Measurements from ENCODE around the gene FCER2. TPM values are rescaled to one million over a fixed set of nuclear protein-coding genes. Genes with fewer than 3 reads are reported as not detected.

The FCER2 gene
- total and polyA plus RNA-seq, 8 donors = 0.48 to 1.5 TPM; not detected in 6

GRCh38 chr19:7642295-7643030, 59.5 kb downstream of the FCER2 start:
- H3K36me3 ChIP-seq = peaks cover 0 to 75% (median 47%) of the 10 kb centered on the region in 4 donors
- 88 to 95% (median 92%) methylated on average over 25 to 27 of the region's 27 CpGs for WGBS, 5 donors
- peaks cover 0 to 63% (median 2%) of the 10 kb centered on the region in 3 donors for H3K27me3 ChIP-seq
- H3K9me3 ChIP-seq = no peaks in the 10 kb centered on the region
- H3K4me3 ChIP-seq = no peak overlapping the region
- TF ChIP-seq POLR2AphosphoS5 (IDR thresholded peaks at IDR 0.05) (no peak), EP300 (IDR thresholded peaks at IDR 0.05) (no peak), POLR2A (IDR thresholded peaks at IDR 0.05) (no peak)
- TF ChIP-seq, protein P1, sequence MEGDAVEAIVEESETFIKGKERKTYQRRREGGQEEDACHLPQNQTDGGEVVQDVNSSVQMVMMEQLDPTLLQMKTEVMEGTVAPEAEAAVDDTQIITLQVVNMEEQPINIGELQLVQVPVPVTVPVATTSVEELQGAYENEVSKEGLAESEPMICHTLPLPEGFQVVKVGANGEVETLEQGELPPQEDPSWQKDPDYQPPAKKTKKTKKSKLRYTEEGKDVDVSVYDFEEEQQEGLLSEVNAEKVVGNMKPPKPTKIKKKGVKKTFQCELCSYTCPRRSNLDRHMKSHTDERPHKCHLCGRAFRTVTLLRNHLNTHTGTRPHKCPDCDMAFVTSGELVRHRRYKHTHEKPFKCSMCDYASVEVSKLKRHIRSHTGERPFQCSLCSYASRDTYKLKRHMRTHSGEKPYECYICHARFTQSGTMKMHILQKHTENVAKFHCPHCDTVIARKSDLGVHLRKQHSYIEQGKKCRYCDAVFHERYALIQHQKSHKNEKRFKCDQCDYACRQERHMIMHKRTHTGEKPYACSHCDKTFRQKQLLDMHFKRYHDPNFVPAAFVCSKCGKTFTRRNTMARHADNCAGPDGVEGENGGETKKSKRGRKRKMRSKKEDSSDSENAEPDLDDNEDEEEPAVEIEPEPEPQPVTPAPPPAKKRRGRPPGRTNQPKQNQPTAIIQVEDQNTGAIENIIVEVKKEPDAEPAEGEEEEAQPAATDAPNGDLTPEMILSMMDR (IDR thresholded peaks at IDR 0.05) = no peak
- H3K27ac ChIP-seq = no peak overlapping the region
- DNase-seq = no peak
- peaks cover 0 to 45% (median 20%) of the 10 kb centered on the region in 4 donors for H3K4me1 ChIP-seq
- intact Hi-C loops (cut with DNase I; ENCODE audit: low total_unique reads) = no loop called here

GRCh38 chr19:7641290-7642276, 60.3 kb downstream of the FCER2 start:
- intact Hi-C loops (cut with DNase I; ENCODE audit: low total_unique reads) = no loop called here
- Histone ChIP-seq H3K4me1 (peaks cover 0 to 49% (median 23%) of the 10 kb centered on the region in 4 donors), H3K36me3 (peaks cover 0 to 66% (median 38%) of the 10 kb centered on the region in 4 donors), H3K27ac (no peak overlapping the region), H3K27me3 (peaks cover 0 to 65% (median 9%) of the 10 kb centered on the region in 3 donors), H3K9me3 (no peaks in the 10 kb centered on the region), H3K4me3 (no peak overlapping the region)
- no peak for DNase-seq
- 85 to 91% (median 88%) methylated on average over 40 to 43 of the region's 43 CpGs for WGBS, 5 donors
- TF ChIP-seq, protein P1 (IDR thresholded peaks at IDR 0.05) = no peak
- TF ChIP-seq EP300 (IDR thresholded peaks at IDR 0.05) = no peak
- TF ChIP-seq POLR2A (IDR thresholded peaks at IDR 0.05) = no peak
- no peak for TF ChIP-seq POLR2AphosphoS5 (IDR thresholded peaks at IDR 0.05)

- Histone ChIP-seq H3K27me3 (peaks cover 0 to 65% (median 9%) of the 10 kb centered on the region in 3 donors), H3K9me3 (no peaks in the 10 kb centered on the region), H3K4me1 (peaks cover 0 to 54% (median 28%) of the 10 kb centered on the region in 4 donors), H3K36me3 (peaks cover 0 to 59% (median 32%) of the 10 kb centered on the region in 4 donors), H3K27ac (no peak overlapping the region), H3K4me3 (no peak overlapping the region)
- intact Hi-C loops (cut with DNase I; ENCODE audit: low total_unique reads) = no loop called here
- TF ChIP-seq POLR2AphosphoS5 (IDR thresholded peaks at IDR 0.05) (no peak), EP300 (IDR thresholded peaks at IDR 0.05) (no peak), POLR2A (IDR thresholded peaks at IDR 0.05) (no peak)
- TF ChIP-seq, protein P1 (IDR thresholded peaks at IDR 0.05) = no peak
- 94 to 96% (median 95%) methylated on average over 11 of the region's 11 CpGs for WGBS, 5 donors
- no peak for DNase-seq
Observed at GRCh38 chr19:7640803-7641202, 61.1 kb downstream of the FCER2 start.

- DNase-seq = no peak
- H3K36me3 ChIP-seq = peaks cover 0 to 52% (median 25%) of the 10 kb centered on the region in 4 donors
- H3K27ac ChIP-seq = no peak overlapping the region
- no peaks in the 10 kb centered on the region for H3K9me3 ChIP-seq
- H3K4me3 ChIP-seq = no peak overlapping the region
- WGBS, 5 donors = 96 to 99% (median 97%) methylated on average over 13 of the region's 13 CpGs
- H3K4me1 ChIP-seq = peaks cover 0 to 51% (median 28%) of the 10 kb centered on the region in 4 donors
- intact Hi-C loops (cut with DNase I; ENCODE audit: low total_unique reads) = no loop called here
- peaks cover 0 to 63% (median 9%) of the 10 kb centered on the region in 3 donors for H3K27me3 ChIP-seq
- TF ChIP-seq, protein P1 (IDR thresholded peaks at IDR 0.05) = no peak
- no peak for TF ChIP-seq POLR2A (IDR thresholded peaks at IDR 0.05)
- no peak for TF ChIP-seq EP300 (IDR thresholded peaks at IDR 0.05)
- TF ChIP-seq POLR2AphosphoS5 (IDR thresholded peaks at IDR 0.05) = no peak
Observed at GRCh38 chr19:7639863-7640348, 62.0 kb downstream of the FCER2 start.
